ENCODE data around the gene CP.

CP gene

GRCh38 chr3:149195221-149195620 lies 26.4 kb downstream of the CP start:
- ChIA-PET CTCF (no interaction called here), POLR2A (no interaction called here)
- DNase-seq (ENCODE audit: extremely low spot score): no peak
- TF ChIP-seq, protein P1, sequence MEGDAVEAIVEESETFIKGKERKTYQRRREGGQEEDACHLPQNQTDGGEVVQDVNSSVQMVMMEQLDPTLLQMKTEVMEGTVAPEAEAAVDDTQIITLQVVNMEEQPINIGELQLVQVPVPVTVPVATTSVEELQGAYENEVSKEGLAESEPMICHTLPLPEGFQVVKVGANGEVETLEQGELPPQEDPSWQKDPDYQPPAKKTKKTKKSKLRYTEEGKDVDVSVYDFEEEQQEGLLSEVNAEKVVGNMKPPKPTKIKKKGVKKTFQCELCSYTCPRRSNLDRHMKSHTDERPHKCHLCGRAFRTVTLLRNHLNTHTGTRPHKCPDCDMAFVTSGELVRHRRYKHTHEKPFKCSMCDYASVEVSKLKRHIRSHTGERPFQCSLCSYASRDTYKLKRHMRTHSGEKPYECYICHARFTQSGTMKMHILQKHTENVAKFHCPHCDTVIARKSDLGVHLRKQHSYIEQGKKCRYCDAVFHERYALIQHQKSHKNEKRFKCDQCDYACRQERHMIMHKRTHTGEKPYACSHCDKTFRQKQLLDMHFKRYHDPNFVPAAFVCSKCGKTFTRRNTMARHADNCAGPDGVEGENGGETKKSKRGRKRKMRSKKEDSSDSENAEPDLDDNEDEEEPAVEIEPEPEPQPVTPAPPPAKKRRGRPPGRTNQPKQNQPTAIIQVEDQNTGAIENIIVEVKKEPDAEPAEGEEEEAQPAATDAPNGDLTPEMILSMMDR (IDR thresholded peaks at IDR 0.05; ENCODE audit: control extremely low read depth, extremely low read depth, low read depth, missing control alignments): no peak

DNA sequence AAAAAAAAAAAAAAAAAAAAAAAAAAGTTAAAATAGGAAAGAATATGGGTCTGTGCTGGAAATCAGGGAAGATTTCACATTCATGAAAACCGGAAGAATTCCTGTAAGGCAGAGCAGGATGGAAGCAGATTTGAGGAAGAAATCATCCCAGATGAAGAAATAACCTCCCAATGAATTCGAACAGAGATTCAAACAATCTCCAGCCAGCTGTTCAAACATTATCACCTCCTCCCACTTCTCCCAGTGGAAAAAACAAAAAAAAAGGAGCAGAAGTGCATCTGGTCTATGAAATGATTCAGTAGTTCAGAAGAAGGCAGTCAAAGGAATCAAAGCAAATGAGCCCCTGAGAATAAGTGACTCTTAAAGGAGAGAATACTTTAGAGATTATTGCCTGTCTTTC lies 33.1 kb downstream of the CP start:
- POLR2A ChIA-PET: no interaction called here
- TF ChIP-seq, protein P1 (IDR thresholded peaks at IDR 0.05; ENCODE audit: control extremely low read depth, extremely low read depth, low read depth, missing control alignments): no peak
- CTCF ChIA-PET: interaction anchor here (1.0 to 1.9 kb wide), 2 partner anchors 9 to 42 kb away, joined by 4 read pairs; no protein-coding TSS in a partner anchor
- no peak for DNase-seq (ENCODE audit: extremely low spot score)

DNA sequence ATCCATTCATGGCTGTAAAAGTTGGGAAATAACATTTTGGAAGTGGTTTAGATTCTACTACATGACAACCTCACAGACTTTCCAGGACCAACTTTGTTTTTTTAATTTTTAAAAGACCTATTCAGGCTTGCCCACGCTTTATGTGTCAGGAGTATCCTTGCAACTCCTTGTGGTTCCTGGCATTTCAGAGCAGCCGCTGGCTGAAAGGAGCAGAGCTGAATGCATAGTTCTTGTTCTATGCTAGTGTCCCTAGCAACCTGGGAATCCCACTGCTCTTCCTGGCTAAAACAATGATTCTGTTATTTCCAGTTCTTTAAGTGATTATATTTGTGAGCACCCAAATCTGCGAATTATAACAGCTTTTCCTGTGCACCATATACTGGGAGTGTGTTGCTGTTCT lies 34.9 kb downstream of the CP start:
- no peak for DNase-seq (ENCODE audit: extremely low spot score)
- CTCF ChIA-PET: interaction anchor here (1.0 to 1.5 kb wide), 2 partner anchors 9 to 38 kb away, joined by 3 read pairs; no protein-coding TSS in a partner anchor
- TF ChIP-seq, protein P1 (IDR thresholded peaks at IDR 0.05; ENCODE audit: control extremely low read depth, extremely low read depth, low read depth, missing control alignments): no peak
- POLR2A ChIA-PET: no interaction called here

- TF ChIP-seq, protein P1 (IDR thresholded peaks at IDR 0.05; ENCODE audit: control extremely low read depth, extremely low read depth, low read depth, missing control alignments): no peak
- ChIA-PET POLR2A (no interaction called here), CTCF (interaction anchor here (0.8 to 1.5 kb wide), 3 partner anchors 9 to 39 kb away, joined by 3 read pairs; no protein-coding TSS in a partner anchor)
- no peak for DNase-seq (ENCODE audit: extremely low spot score)
These were observed 35.4 kb downstream of the CP start for GRCh38 chr3:149186219-149186618.

- TF ChIP-seq, protein P1 (IDR thresholded peaks at IDR 0.05; ENCODE audit: control extremely low read depth, extremely low read depth, low read depth, missing control alignments): no peak
- ChIA-PET POLR2A (no interaction called here), CTCF (interaction anchor here (0.5 to 1.4 kb wide), 3 partner anchors 11 to 314 kb away, joined by 3 read pairs; no protein-coding TSS in a partner anchor)
- DNase-seq (ENCODE audit: extremely low spot score): no peak
These were observed 40.4 kb downstream of the CP start for GRCh38 chr3:149181182-149181581.

GRCh38 chr3:149180057-149180573 lies 41.5 kb downstream of the CP start:
- TF ChIP-seq, protein P1 (IDR thresholded peaks at IDR 0.05; ENCODE audit: control extremely low read depth, extremely low read depth, low read depth, missing control alignments): no peak
- ChIA-PET POLR2A (no interaction called here), CTCF (interaction anchor here (1.3 kb wide), 1 partner anchor 9 kb away, joined by 4 read pairs; no protein-coding TSS in a partner anchor)
- DNase-seq (ENCODE audit: extremely low spot score): no peak

Measured in GM10248 (cell line).